Lung (tissue), 12 donors: Measurements from ENCODE around the gene KCNQ5. TPM values are rescaled to one million over a fixed set of nuclear protein-coding genes. Genes with fewer than 3 reads are reported as not detected.

Experiments
- ATAC-seq: fragments of 200-7000 bp; cut with Tn5 transposase; one replicate; pipeline ENCODE4 v1.9.1; 2020; ENCODE audit warnings: moderate number of reproducible peaks; ENCODE audit not compliant: insufficient read depth, low FRiP score
- DNase-seq, 3 donors: peaks; one replicate each; pipeline ENCODE4 v3.0.0-alpha.2; 2013 to 2017
- H3K27ac ChIP-seq, 2 donors: one replicate each; pipeline ENCODE4 v1.5.1; 2013; ENCODE audit warnings: mild to moderate bottlenecking in 2 of 2, moderate library complexity in 2 of 2, control low read depth in 1 of 2, inconsistent platforms in 1 of 2, low read depth in 1 of 2, low read length in 1 of 2
- H3K27me3 ChIP-seq, 3 donors: one replicate each; pipeline ENCODE4 v1.5.1; 2013; ENCODE audit warnings: low read length in 2 of 3; ENCODE audit not compliant: control insufficient read depth in 3 of 3, insufficient read depth in 3 of 3
- H3K36me3 ChIP-seq, 4 donors: one replicate each; pipeline ENCODE4 v1.5.1; 2013; ENCODE audit warnings: low read length in 4 of 4, mild to moderate bottlenecking in 1 of 4, moderate library complexity in 1 of 4; ENCODE audit not compliant: control insufficient read depth in 4 of 4, insufficient read depth in 4 of 4
- H3K4me1 ChIP-seq, 5 donors: one replicate each; pipeline ENCODE4 v1.5.1; 2013; ENCODE audit warnings: low read length in 5 of 5, mild to moderate bottlenecking in 2 of 5, moderate library complexity in 1 of 5; ENCODE audit not compliant: control insufficient read depth in 5 of 5, insufficient read depth in 5 of 5
- H3K4me3 ChIP-seq: one replicate; pipeline ENCODE4 v1.5.1; 2013; ENCODE audit warnings: mild to moderate bottlenecking, control low read depth, moderate library complexity
- H3K9ac ChIP-seq, 2 donors: one replicate each; pipeline ENCODE4 v1.5.1; 2013; ENCODE audit warnings: low read length in 2 of 2, control low read depth in 1 of 2; ENCODE audit not compliant: insufficient read depth in 1 of 2
- H3K9me3 ChIP-seq, 4 donors: one replicate each; pipeline ENCODE4 v1.5.1; 2013; ENCODE audit warnings: low read length in 3 of 4, mild to moderate bottlenecking in 1 of 4, moderate library complexity in 1 of 4; ENCODE audit not compliant: control insufficient read depth in 4 of 4, insufficient read depth in 3 of 4
- WGBS, 2 donors: extraction: QIAGEN DNeasy Blood & Tissue Kit; methylation state at CpG; one replicate each; pipeline ENCODE4 v1.1.7; 2013; 5-methylcytosine and 5-hydroxymethylcytosine counted together
- polyA plus RNA-seq, 2 donors: library from polyadenylated mRNA; stranded (reverse); fragments of 200-250 nt; gene quantifications; one replicate each; pipeline ENCODE4 v1.2.1, GENCODE V29; 2013
- total RNA-seq, 2 donors: library from RNA; depleted of rRNA in 1 of 2; stranded (reverse); fragments of >200 nt in 1 of 2; gene quantifications; one replicate each; pipeline ENCODE4 v1.2.1, GENCODE V29; 2014 to 2021
- TF ChIP-seq, protein P1 (sequence below): IDR thresholded peaks from 2 replicates; pipeline ENCODE4 v1.5.1; 2012; ENCODE audit warnings: mild to moderate bottlenecking; ENCODE audit errors: control extremely low read depth, extremely low read depth
- donor health status: control.
- donor health status: control.
- donor health status: Bipolar disorder and iron deficiency.
- donor health status: healthy.
- donor health status: DM: yes; HTN: yes; CAD: no.

Gene KCNQ5
- total and polyA plus RNA-seq, 4 donors, result 0.12 to 5.7 (median 0.46) TPM

DNA sequence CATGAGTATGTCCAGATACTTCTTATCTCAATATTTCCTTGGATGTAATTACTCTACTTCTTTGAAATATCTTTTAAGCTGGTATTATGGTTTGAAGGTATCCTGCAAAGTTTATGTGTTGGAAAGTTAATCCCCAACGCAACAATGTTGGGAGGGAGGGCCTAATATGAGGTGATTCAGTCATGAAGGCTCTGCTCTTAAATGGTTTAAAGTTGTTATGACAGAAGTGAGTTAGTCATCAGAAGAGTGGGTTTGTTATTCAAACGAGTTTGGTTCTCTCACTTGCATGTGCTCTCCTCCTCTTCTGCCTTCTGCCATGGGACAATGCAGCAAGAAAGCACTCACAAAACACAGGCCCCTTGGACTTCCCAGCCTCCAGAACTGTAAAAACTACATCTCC lies 176.3 kb downstream of the KCNQ5 start:
- DNase-seq, result no peak
- TF ChIP-seq, protein P1, sequence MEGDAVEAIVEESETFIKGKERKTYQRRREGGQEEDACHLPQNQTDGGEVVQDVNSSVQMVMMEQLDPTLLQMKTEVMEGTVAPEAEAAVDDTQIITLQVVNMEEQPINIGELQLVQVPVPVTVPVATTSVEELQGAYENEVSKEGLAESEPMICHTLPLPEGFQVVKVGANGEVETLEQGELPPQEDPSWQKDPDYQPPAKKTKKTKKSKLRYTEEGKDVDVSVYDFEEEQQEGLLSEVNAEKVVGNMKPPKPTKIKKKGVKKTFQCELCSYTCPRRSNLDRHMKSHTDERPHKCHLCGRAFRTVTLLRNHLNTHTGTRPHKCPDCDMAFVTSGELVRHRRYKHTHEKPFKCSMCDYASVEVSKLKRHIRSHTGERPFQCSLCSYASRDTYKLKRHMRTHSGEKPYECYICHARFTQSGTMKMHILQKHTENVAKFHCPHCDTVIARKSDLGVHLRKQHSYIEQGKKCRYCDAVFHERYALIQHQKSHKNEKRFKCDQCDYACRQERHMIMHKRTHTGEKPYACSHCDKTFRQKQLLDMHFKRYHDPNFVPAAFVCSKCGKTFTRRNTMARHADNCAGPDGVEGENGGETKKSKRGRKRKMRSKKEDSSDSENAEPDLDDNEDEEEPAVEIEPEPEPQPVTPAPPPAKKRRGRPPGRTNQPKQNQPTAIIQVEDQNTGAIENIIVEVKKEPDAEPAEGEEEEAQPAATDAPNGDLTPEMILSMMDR, result no peak
- no peak overlapping the region for H3K27ac ChIP-seq
- no peaks in the 10 kb centered on the region for H3K27me3 ChIP-seq
- H3K4me3 ChIP-seq, result no peak overlapping the region
- H3K9ac ChIP-seq, result no peak overlapping the region
- no peaks in the 10 kb centered on the region for H3K36me3 ChIP-seq
- H3K9me3 ChIP-seq, result no peaks in the 10 kb centered on the region
- ATAC-seq, result no peak
- WGBS, 2 donors, result 80 to 84% methylated on average over 2 of the region's 2 CpGs
- H3K4me1 ChIP-seq, result no peaks in the 10 kb centered on the region

DNA sequence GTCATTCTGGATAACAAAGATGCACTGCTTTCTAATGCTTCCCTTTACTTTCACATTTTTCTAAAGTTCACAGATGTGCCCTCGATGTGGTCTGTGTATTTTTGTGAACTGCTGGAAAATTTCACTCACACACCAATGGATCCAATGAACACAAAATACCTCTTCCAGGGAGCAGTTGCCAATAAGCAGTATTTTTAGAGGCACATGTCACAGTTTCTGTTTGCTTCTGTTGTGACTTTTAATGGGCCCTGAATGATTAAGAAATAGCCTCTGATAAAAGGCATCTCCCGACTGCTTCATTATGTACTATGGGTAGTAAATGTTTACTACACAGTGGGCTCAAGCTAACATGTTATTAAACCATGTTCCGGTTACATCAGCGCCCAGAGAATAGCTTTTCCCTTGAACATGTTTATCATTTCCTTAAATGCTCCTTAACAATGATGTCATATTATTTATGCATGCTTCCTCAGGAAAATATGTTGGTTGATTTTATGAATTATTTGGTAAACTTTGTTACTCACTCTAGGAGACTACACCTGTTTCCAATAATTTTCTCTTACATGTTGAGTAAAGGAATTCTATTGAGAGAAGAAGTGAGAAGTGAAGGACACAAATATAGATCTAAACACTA lies 188.0 kb downstream of the KCNQ5 start:
- 58 to 78% methylated on average over 4 of the region's 4 CpGs for WGBS, 2 donors

DNA sequence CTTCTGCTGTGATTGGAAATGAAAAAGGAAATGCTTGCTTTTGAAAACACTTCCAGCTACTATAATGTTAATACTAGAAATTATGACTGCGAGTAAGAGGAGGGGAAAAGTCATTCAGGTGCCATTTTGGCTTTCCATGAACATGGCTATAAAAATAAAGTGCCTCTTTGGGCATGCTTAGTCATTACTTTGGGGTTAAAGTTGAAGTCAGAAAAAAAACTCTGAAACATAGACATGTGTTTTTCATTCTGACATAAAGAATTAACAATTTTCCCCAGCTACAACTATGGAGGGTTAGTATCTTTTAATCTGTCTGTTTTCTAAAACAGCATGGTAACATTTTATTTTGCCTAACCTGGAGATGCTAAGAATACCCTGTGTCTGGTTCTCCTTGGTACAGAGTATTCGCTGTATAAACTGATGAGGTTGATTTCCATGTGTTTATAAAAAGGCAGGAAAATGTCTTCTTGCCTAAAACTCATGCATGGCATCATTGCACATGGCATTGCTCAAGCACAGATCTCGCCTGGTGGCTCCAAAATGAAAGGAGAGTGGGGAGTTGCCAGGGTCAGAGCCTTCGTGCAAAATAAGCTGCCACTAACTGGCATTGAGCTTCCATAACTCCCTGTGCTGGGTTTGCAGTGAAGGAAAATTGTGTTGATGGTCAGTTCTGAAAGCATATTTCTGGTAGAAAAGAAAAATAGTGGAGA lies 188.9 kb downstream of the KCNQ5 start:
- TF ChIP-seq, protein P1, result no peak
- ATAC-seq (no peak), DNase-seq (no peak)
- Histone ChIP-seq H3K27me3 (no peaks in the 10 kb centered on the region), H3K9ac (no peak overlapping the region), H3K36me3 (no peaks in the 10 kb centered on the region), H3K9me3 (no peaks in the 10 kb centered on the region), H3K4me3 (no peak overlapping the region), H3K27ac (no peak overlapping the region), H3K4me1 (peaks cover 0 to 1% (median 0%) of the 10 kb centered on the region in 5 donors)
- 71 to 72% methylated on average over 4 of the region's 4 CpGs for WGBS, 2 donors

More for the DNA sequence above, 188.0 kb downstream of the KCNQ5 start:
- Histone ChIP-seq H3K9ac (no peak overlapping the region), H3K27me3 (no peaks in the 10 kb centered on the region), H3K4me1 (peaks cover 0 to 1% (median 0%) of the 10 kb centered on the region in 5 donors), H3K36me3 (no peaks in the 10 kb centered on the region), H3K27ac (no peak overlapping the region), H3K4me3 (no peak overlapping the region), H3K9me3 (no peaks in the 10 kb centered on the region)
- ATAC-seq, result no peak
- TF ChIP-seq, protein P1, result no peak
- peak in 2 of 3 donors; percentile 64 to 69 for DNase-seq
